ENCODE data around the gene USP15.

- TF ChIP-seq KDM5A (IDR thresholded peaks at IDR 0.05; ENCODE audit: low read length) (no peak), CTCF (IDR thresholded peaks at IDR 0.05; ENCODE audit: control extremely low read depth in 1 of 3, insufficient read depth in 1 of 3, low read depth in 1 of 3, low read length in 3 of 3) (no peak), MAX (IDR thresholded peaks at IDR 0.05) (no peak), GABPA (IDR thresholded peaks at IDR 0.05; ENCODE audit: borderline replicate concordance, insufficient read depth, low read length) (no peak), JUN (IDR thresholded peaks at IDR 0.05; ENCODE audit: low read depth, low read length) (no peak), SP1 (IDR thresholded peaks at IDR 0.05; ENCODE audit: low read depth, low read length) (no peak), SP4 (IDR thresholded peaks at IDR 0.05; ENCODE audit: low read length) (no peak), POLR2AphosphoS5 (IDR thresholded peaks at IDR 0.05; ENCODE audit: low read depth, low read length) (no peak), NRF1 (IDR thresholded peaks at IDR 0.05; ENCODE audit: low read depth, low read length) (no peak), CBX5 (IDR thresholded peaks at IDR 0.05; ENCODE audit: low read depth, low read length) (no peak), SIX5 (IDR thresholded peaks at IDR 0.05; ENCODE audit: low read depth, low read length) (no peak), RFX5 (IDR thresholded peaks at IDR 0.05; ENCODE audit: borderline replicate concordance, low read depth, low read length) (no peak), FOSL1 (IDR thresholded peaks at IDR 0.05; ENCODE audit: insufficient read depth, low read depth, low read length) (no peak)
Observed at GRCh38 chr12:62227091-62227490, 33.1 kb upstream of the USP15 start.

Data from H1 (cell line).